Right lobe of liver (tissue), 4 donors: ENCODE measurements around the gene ZFP3.

Source experiments
- POLR2A ChIP-seq: fragments of 450-650 bp; IDR thresholded peaks from one replicate; pipeline ENCODE4 v1.6.1; 2017; ENCODE audit warnings: antibody characterized with exemption, mild to moderate bottlenecking
- TF ChIP-seq, protein P1 (sequence below), 4 donors: fragments of 200-600 bp in 3 of 4; fragments of 450-650 bp in 1 of 4; IDR thresholded peaks; one replicate each; pipeline versions ENCODE4 v1.5.1 to v1.8.0; 2016 to 2022; ENCODE audit warnings: antibody characterized with exemption in 4 of 4, mild to moderate bottlenecking in 2 of 4
- donor health status: DM: no; HTN: no; CAD: no.
- donor health status: DM: no; HTN: no; CAD: no.
- donor health status: DM: no; HTN: yes; CAD: no.

DNA sequence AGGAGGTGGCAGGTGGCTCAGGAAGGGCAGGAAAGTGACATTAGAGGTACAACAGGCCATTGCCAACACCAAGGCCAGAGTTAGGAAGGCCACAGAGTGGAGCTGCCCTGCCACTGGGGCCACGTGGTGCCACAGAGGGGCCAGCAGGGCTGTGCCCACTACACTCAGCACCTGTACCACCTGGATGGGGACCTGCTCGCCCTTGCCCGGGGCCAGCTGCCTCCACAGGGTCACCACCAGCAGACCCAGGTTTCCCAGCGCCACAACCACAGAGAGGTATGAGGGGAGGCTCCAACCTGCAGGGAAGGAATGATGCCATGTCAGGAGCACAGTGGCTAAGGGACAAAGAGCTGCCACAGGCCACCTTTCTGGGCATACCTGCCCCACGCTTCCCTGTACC lies 44.2 kb upstream of the ZFP3 start:
- TF ChIP-seq POLR2A = no peak
- TF ChIP-seq, protein P1, sequence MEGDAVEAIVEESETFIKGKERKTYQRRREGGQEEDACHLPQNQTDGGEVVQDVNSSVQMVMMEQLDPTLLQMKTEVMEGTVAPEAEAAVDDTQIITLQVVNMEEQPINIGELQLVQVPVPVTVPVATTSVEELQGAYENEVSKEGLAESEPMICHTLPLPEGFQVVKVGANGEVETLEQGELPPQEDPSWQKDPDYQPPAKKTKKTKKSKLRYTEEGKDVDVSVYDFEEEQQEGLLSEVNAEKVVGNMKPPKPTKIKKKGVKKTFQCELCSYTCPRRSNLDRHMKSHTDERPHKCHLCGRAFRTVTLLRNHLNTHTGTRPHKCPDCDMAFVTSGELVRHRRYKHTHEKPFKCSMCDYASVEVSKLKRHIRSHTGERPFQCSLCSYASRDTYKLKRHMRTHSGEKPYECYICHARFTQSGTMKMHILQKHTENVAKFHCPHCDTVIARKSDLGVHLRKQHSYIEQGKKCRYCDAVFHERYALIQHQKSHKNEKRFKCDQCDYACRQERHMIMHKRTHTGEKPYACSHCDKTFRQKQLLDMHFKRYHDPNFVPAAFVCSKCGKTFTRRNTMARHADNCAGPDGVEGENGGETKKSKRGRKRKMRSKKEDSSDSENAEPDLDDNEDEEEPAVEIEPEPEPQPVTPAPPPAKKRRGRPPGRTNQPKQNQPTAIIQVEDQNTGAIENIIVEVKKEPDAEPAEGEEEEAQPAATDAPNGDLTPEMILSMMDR (IDR thresholded peaks at IDR 0.05) = no peak
